BJ (cell line): Measurements from ENCODE around the gene HOXD3. TPM values are rescaled to one million over a fixed set of nuclear protein-coding genes. Genes with fewer than 3 reads are reported as not detected.

ENCODE experiments used
- CTCF ChIA-PET: fragments of 350-600 bp; formaldehyde crosslinking; extraction: SDS; loops from one replicate; lab custom pipeline; 2021; ENCODE audit warnings: antibody characterized with exemption, inconsistent platforms; lab: Yijun Ruan, JAX
- POLR2A ChIA-PET: fragments of 300-600 bp; sonication (Branson Sonifier 250); formaldehyde crosslinking; extraction: SDS; loops from one replicate; lab custom pipeline; 2021; ENCODE audit warnings: antibody characterized with exemption; lab: Charles Lee
- DNase-seq: peaks from one replicate; pipeline ENCODE4 v3.0.0-alpha.2; 2011; ENCODE audit warnings: low read depth
- H3K27me3 ChIP-seq: 2 replicates; pipeline ENCODE4 v1.6.0; 2011; ENCODE audit warnings: low read length; ENCODE audit not compliant: control insufficient read depth, insufficient read depth
- H3K36me3 ChIP-seq: 2 replicates; pipeline ENCODE4 v1.5.1; 2011; ENCODE audit warnings: low read length; ENCODE audit not compliant: control insufficient read depth, insufficient read depth
- H3K4me3 ChIP-seq: 2 replicates; pipeline ENCODE4 v1.5.1; 2011; ENCODE audit warnings: low read depth, mild to moderate bottlenecking, control low read depth, low read length
- polyA plus RNA-seq: library from polyadenylated mRNA; depleted of rRNA; stranded (reverse); fragments of >200 nt; gene quantifications from 2 replicates; pipeline ENCODE4 v1.2.3, GENCODE V29; 2011
- TF ChIP-seq, protein P1 (sequence below): IDR thresholded peaks from 2 replicates; pipeline ENCODE4 v1.5.1; 2011; ENCODE audit warnings: low read depth, mild to moderate bottlenecking, control low read depth, inconsistent platforms, low read length, moderate library complexity; ENCODE audit not compliant: insufficient read depth

Gene HOXD3
- polyA plus RNA-seq, 1 experiment, result not detected

DNA sequence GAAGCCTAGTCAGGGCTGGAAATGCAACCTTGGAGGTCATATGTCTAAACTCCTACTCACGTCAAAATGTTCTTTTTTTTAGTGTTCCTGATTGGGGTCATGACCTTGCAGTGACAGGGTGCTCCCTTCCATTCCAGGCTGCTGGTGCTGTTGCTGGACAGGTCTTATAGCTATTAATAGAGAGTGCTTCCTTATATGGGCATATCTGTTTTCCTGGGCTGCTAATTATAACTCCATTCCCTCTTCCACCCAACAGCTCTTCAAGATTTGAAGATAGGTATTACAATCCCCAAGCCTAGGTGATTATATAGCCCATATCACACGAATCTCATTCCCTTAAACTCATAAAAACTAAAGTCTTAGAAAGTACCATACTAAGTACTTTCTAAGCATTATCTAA lies 12.6 kb downstream of the HOXD3 start:
- POLR2A ChIA-PET, result no interaction called here
- DNase-seq, result no peak
- TF ChIP-seq, protein P1, sequence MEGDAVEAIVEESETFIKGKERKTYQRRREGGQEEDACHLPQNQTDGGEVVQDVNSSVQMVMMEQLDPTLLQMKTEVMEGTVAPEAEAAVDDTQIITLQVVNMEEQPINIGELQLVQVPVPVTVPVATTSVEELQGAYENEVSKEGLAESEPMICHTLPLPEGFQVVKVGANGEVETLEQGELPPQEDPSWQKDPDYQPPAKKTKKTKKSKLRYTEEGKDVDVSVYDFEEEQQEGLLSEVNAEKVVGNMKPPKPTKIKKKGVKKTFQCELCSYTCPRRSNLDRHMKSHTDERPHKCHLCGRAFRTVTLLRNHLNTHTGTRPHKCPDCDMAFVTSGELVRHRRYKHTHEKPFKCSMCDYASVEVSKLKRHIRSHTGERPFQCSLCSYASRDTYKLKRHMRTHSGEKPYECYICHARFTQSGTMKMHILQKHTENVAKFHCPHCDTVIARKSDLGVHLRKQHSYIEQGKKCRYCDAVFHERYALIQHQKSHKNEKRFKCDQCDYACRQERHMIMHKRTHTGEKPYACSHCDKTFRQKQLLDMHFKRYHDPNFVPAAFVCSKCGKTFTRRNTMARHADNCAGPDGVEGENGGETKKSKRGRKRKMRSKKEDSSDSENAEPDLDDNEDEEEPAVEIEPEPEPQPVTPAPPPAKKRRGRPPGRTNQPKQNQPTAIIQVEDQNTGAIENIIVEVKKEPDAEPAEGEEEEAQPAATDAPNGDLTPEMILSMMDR, result no peak
- CTCF ChIA-PET, result no interaction called here
- Histone ChIP-seq H3K36me3 (no peaks in the 10 kb centered on the region), H3K27me3 (peaks cover 38% of the 10 kb centered on the region), H3K4me3 (no peak overlapping the region)

DNA sequence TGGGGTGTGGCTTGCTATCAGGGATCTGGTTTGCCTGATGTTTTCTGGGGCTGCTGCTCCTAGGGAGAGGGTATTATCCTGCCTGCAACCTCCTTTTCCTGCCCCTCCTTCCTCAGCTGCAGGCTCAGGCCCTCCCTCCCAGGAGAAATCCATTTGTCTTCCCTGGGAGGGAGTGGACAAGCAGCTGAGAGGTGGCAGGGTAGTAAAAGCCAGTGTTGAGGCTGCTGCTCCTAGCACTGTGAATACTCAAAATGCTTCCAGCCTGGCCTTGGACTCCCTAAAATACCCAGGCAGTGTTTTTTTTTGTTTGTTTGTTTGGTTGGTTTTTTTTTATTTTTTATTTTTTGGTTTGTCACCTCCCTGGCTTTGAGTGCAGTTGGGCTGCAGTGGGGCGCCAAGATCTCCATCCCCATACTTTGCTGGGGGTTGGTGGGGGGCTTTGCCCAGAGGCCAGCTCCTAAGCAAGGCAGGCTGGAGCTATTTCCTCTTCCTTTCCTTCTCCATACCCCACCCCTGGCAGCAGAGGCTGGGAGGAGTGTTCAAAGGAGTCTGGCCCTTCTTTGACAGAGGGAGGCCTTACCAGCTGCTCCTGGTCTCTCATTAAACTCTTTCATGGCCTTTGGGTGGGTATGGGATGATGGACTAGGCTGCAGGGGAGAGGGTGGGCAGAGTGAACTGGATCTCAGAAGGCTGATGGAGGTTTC lies 13.6 kb downstream of the HOXD3 start:
- ChIA-PET CTCF (no interaction called here), POLR2A (no interaction called here)
- no peak for DNase-seq
- peaks cover 38% of the 10 kb centered on the region for H3K27me3 ChIP-seq
- TF ChIP-seq, protein P1, result no peak
- H3K4me3 ChIP-seq, result no peak overlapping the region
- no peaks in the 10 kb centered on the region for H3K36me3 ChIP-seq

GRCh38 chr2:176171351-176172006 lies 14.4 kb downstream of the HOXD3 start:
- ChIA-PET POLR2A (no interaction called here), CTCF (no interaction called here)
- H3K4me3 ChIP-seq, result no peak overlapping the region
- TF ChIP-seq, protein P1, result no peak
- DNase-seq, result no peak
- H3K36me3 ChIP-seq, result no peaks in the 10 kb centered on the region
- peaks cover 41% of the 10 kb centered on the region for H3K27me3 ChIP-seq

- POLR2A ChIA-PET, result no interaction called here
These were observed 15.1 kb downstream of the HOXD3 start for GRCh38 chr2:176172007-176172894.

More at GRCh38 chr2:176172007-176172894, 15.1 kb downstream of the HOXD3 start:
- no peaks in the 10 kb centered on the region for H3K36me3 ChIP-seq
- TF ChIP-seq, protein P1, result no peak
- DNase-seq, result no peak
- CTCF ChIA-PET, result no interaction called here
- no peak overlapping the region for H3K4me3 ChIP-seq
- peaks cover 47% of the 10 kb centered on the region for H3K27me3 ChIP-seq
